GM21723 (cell line): ENCODE measurements around the gene TSNAX.

ENCODE experiments used
- ATAC-seq: cut with Tn5 transposase; IDR thresholded peaks from one replicate; pipeline ENCODE4 v1.9.1; 2021; ENCODE audit warnings: mild to moderate bottlenecking, moderate library complexity; ENCODE audit not compliant: unreplicated experiment

The TSNAX gene

GRCh38 chr1:231597971-231598370 lies 69.5 kb downstream of the TSNAX start:
- no peak for ATAC-seq

DNA sequence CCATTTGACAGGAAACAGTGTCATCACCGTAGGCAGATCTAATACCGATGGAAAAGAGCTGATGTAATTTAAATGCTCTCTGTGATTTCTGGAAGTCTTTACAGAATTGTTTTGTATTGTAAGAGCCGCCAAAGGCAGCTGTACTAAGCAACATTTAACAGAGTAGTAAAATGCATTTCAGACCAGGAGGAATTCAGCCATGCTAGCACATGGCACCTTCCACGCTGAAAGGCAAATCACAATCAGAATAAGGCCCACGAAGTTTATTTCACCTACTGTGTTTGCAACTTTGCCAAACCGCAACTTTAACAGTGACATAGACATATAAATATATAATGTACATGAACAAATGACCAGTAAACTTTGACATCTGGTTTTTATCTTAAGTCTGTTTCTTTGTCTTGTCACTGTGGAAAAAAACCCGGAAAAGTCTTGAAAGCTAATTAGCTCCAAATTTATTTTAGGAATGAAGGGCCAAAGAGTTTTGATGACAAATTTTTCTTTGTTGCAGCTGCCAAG lies 72.0 kb downstream of the TSNAX start:
- no peak for ATAC-seq

DNA sequence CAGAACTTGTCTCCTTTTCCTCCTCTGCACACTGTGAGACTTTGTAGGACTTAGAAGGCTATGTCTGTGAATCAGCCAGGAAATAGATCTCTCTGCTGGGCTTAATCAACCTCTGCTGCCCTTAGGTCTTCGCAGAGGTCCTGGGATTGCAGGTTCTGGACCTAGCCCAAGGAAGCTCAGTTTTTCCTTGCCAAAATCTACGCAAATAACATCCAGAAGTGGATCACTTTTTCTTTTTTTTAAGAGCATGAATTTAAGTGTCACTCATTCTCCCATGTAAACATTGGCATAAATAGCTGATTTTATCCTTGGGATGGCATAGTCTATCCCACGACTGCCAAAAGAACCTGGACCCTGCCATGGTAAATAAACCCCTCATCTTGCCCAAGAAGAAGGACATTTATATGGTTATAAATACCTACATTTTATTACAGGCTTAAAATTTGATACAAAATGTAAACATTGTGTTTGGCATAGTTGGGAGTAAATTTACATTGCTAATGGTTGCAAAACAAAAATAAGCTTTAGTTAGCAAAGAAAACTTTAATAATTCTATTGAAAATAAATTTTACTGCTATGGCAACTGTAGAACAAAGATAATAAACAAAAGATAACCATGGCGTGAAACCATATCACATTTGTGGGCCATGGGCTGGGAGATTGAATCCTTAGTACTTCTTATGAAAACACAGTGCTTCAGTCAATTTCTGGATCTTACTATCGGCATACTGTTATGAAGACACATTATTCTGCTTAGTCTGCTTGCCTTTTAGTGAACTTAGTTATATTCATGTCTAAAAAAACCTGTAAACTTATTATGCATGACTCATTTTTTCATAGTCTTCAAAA lies 73.6 kb downstream of the TSNAX start:
- ATAC-seq: no peak

GRCh38 chr1:231602673-231602984 lies 74.2 kb downstream of the TSNAX start:
- ATAC-seq: no peak

- peak; percentile 66 for ATAC-seq
These were observed 75.3 kb downstream of the TSNAX start for GRCh38 chr1:231603598-231604275.

GRCh38 chr1:231604276-231604621 lies 75.8 kb downstream of the TSNAX start:
- no peak for ATAC-seq

DNA sequence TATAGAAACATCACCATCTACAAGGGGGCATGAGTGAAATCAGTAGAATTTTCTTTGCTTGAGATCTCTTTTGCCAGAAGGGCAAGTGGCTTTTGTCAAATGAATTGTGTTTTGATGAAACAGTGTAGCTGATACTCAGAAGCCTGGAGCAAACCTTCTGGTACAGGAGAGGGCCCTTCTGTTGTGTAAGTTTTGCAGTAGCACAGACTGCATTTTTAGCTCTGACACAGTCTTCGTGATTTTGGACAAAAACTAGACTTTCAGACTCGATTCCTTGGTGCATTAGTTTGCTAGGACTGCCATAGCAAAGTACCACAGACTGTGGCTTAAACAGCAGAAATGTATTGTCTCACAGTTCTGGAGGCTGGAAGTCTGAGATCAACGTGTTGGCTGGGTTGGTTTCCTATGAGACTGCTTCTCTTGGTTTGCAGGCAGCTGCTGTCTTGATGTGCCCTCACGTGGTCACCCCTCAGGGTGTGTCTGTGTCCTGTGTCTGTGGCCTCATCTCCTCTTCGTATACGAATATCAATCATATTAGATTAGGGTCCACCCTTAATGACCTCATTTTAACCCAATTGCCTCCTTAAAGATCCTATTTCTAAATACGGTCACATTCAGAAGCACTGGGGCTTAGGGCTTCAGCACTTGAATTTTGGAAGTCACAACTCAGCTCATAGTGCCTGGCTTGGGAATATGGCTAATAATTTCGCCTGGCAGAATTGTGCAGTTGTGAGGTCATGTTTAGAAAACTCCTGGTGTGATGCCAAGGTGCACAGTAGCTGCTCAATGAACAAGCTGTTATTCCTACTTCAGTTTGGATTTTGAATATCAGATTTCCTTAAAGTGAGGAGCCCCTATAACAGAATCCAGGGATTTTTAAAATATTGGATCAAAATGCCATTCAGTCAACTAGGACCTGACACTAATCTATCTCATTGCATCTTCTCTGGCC lies 77.0 kb downstream of the TSNAX start:
- ATAC-seq: no peak

DNA sequence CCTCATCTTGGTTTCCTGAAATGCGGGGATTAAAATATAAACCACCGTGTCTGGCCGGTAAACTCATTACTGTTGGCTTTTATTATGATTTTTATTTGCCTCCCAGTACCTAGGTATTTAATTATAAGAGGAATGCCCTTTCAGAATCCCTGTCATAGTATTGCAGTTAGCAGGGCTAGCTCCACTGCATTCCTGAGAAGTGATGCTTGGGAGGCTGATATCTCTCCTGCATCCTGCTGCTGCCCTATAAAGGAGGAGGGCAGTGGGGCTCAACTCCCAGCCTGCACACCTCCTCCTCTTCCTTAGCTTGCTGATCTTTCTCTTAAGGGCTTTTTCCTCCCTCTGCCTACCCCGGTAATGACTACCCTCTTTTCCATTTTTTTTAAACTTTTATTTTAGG lies 78.2 kb downstream of the TSNAX start:
- ATAC-seq: no peak

DNA sequence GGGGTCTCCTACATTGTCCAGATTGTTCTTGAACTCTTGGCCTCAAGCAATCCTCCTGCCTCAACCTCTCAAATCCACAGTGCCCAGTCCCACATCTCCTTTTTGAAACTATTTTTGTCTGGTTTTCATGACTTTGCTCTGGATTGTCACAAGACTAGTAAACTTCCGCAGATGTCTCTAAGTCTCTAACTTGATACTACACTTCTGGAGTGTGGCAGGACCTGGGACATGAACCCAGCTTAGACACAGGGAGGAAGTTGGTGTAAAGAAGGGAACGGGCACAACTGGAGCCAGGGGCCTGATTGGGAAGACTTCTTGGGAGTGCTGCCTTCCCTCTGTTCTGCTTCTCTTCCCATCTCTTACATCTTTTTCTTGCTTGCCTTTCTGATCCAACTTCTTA lies 81.9 kb downstream of the TSNAX start:
- no peak for ATAC-seq

DNA sequence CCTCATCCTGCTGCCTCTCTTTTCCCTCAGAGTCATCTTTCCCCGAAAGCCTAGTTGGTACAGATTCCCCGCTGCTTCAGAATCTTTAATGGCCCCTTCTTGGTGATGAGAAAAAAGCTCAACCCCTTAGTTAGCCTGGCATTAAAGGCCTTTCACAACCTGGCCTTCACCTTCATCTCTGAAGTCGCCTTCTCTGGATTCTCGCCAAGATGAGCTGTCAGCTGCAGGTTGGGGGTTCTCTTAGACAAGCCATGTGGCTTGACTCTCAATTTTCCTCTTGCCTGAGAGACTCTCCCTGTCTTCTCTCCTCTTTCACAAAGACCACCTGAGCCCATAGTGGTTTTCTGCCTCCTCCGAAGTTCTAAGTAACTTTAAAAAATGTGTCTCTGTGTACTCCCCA lies 82.6 kb downstream of the TSNAX start:
- ATAC-seq: no peak

- no peak for ATAC-seq
These were observed 83.4 kb downstream of the TSNAX start for GRCh38 chr1:231611851-231612250.

- peak; percentile 99 for ATAC-seq
These were observed 84.1 kb downstream of the TSNAX start for GRCh38 chr1:231612393-231613089.

GRCh38 chr1:231613419-231614349 lies 85.2 kb downstream of the TSNAX start:
- ATAC-seq: no peak
